Fibroblast of the conjunctiva (primary cell): ENCODE measurements around the gene PRSS36.
"Not testable (repeated sequence)": the region's sequence is repeated elsewhere in the genome, so short reads cannot be mapped to it uniquely, and the experiment has no call there.

Experiments
- DNase-seq: peaks from one replicate; pipeline ENCODE4 v3.0.0-alpha.2; 2010; ENCODE audit warnings: low read depth

Gene PRSS36

DNA sequence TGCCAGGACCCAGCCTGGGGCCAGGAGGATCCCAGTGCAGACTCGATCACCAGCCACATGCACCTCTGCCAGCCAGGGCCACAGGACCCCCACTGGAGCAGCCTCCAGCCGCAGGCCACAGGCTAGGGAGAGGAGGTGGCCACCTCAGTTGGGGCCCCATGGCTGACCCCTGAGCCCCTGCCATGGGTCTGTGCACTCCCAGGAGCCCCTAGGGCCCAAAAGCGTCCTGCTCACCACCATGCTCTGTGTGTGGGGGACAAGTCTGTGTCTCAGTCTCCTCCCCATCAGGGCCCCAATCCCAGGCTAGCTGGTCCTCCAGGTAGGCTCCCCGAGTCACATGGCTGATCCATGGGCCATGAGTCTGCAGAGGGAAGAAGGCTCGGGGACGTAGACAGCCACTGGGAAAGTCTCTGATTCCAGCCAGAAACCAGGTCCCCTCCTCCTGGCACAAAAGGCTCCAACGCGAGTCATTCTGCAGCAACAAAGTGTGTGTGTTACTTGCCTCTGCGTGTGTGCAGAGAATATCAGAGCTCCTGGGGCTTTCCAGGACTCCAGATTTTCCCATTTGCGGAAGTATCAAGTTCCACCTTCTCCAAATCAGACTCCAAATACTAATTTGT is 8.3 kb downstream of the PRSS36 start:
- DNase-seq, result no peak

GRCh38 chr16:31141071-31141469 is 8.8 kb downstream of the PRSS36 start:
- not testable (repeated sequence) for DNase-seq

DNA sequence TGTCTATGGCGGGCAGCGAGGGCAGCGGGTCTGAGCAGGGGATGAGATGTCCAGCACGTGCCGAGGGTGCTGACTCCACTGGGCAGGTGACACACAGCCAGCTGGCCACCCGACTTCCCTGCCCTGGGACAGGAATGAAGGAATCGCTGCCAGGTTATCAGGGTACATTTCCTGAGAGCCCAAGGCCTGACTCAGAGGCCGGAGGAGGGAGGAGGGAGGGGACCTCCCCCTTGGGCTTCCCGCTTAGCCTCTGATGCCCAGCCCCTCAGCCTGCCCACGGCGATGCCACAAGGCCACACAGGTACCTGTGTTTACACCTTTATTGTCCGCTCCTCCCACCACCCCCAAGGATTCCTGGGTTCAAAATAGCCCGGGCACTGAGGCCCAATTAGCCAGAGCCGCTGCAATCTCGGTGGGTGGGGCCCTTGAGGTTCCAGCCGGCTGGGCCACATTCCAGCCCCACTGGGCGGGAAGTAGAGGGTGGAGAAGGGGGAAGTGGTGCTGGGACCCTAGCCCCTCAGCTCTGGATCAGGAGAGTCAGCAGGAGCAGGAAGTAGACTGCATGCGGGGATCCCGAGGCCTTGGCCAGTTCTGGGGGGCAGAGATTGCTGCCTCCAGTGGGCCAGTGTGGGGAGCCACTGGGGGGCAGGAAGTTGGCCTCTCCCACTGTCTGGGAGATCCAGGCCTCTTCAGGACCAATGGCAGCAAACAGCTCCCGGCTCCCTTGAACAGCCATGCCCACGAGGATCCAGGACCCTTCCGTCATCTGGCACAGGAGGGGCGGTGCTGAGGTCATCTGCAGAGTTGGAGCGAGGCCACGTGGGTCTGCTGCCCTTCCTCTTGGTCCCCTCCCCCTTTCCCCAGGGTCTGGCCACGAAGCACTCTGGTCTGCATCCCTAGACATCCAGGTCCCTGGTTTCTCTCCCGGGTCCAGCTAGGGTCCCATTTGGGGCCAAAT is 11.0 kb downstream of the PRSS36 start:
- peak; percentile 9 for DNase-seq

DNA sequence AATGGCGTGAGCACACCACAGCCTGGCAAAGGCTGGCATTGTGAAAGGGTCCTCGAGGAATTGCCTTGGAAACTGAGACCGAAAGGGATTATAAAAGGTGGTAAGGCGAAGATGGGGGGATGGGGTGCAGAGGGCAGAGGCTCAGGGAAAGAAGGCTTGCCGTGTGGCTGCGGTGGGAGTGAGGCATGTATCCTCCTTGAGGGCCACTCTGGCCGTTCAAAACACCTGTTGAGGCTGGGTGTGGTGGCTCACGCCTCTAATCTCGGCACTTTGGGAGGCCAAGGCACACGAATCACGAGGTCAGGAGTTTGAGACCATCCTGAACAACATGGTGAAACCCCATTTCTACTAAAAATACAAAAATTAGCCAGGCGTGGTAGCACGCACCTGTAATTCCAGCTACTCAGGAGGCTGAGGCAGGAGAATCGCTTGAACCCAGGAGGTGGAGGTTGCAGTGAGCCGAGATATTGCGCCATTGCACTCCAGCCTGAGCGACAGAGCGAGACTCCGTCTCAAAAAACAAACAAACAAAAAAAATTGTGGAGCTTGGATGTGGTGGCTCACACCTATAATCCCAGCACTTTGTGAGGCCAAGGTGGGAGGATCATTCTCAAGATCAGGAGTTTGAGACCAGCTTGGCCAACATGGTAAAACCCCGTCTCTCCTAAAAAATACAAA is 12.9 kb downstream of the PRSS36 start:
- DNase-seq, result not testable (repeated sequence)

DNA sequence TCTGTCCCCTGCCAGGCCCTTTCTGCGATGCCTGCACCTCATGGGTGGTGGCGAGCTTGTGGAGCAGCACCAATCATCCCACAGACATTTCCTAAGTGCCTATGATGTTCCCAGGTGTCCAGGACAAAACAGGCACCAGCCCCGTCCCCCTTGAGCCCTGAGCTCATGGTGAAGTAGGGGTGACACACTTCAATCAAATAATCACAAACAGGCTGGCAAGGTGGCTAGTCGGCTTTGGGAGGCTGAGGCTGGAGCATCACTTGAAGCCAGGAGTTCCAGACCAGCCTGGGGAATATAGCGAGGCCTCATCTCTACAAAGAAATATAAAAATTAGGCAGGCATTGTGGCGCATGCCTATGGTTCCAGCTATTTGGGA is 13.6 kb downstream of the PRSS36 start:
- DNase-seq, result no peak

- no peak for DNase-seq
These were observed 14.2 kb downstream of the PRSS36 start, which contains the start of gene PRSS8 for GRCh38 chr16:31135535-31136286. PRSS8 (minus strand) TSS chr16:31135727; CDS start chr16:31135498, 229 bp downstream.

GRCh38 chr16:31134625-31135534 is 15.0 kb downstream of the PRSS36 start:
- DNase-seq, result no peak

- no peak for DNase-seq
These were observed 15.7 kb downstream of the PRSS36 start for GRCh38 chr16:31134091-31134571.

DNA sequence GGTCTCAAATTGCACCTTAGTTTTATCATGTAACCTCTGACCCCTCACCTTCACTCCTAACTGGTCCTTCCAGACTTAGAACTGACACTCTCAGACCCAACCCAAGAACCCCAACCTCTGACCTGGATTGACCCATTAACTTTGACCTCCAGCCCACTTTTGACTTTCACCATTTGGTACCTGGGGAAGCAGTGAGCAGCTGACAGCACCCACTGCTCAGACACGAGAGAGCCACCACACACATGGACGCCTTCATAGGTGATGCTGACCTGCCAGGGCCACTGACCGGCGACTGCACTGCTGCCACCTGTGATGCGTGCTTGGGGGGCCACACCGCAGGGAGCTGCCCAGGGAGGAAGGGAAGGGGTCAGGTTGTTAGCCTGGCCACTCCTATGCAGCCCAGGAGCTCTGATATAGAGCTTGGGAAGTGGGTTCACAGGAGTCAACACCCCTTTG is 16.8 kb downstream of the PRSS36 start:
- DNase-seq, result no peak

DNA sequence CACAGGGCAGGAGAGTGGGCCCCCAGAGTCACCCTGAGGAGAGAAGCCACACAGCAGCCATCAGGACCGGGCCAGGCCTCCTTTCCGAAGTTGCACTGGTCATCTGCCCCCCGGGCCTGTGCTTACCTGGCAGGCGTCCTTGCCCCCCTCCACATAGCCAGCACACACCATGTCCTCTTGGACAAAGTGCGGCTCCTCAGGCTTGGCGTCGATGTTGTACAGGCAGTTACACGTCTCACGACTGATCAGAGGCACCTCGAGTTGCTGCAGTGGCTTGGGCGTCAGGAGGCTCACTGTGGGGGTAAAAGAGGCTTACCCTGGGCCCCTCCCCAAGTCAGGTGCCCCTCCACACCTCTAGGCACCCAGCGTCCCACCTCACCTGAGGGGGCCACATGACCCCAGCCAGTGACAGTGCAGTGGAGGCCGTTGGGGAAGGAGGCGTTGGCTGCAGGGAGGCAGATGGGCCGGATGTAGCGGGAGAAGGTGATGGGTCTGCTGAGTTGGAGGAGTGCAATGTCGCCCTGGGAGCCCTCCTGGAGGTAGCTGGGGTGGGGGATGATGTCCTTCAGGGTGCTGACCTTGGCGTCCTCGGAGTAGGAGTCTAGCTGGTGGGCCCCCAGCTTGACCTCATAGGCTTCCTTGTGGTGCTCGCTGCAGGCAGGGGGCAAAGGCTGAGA is 17.4 kb downstream of the PRSS36 start:
- DNase-seq, result no peak

GRCh38 chr16:31131841-31132271 is 18.0 kb downstream of the PRSS36 start:
- no peak for DNase-seq

DNA sequence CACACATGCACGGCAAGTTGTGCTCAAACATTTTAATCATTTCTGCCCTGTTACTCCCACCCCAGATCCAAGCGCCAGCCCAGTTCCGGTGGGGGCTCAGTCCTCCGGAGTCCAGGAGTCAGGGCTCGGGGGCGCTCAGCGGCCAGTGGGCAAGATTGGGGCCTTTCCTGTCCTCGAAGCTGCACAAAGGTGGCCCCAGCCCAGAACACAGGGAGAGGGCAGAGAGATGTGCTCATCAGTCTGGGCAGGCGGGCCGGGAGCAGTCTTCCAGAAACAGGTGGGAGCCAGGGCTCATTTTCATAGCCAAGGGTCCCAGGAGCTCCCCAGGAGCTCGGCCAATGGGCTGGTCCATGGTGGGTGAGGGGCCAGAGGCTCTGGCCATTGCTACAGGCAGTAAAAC is 18.4 kb downstream of the PRSS36 start:
- DNase-seq, result no peak

DNA sequence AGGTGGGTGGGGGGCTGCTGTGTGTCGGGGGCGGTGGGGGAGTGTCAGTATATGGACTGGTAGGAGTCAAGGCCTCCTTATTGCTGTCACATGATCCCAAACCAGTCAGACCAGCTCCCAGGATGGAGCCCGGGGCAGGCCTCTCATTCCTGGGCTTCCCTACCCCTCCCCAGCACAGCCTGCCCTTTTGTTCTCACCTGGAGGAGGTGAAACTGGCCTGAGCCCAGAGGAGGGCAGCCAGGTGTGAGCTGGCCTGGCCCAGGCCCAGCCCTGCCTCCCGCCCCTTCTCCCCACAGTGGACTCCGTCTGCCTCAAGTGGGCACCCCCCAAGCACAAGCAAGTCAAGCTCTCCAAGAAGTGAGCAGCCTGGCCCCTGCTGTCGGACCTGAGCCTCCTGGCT is 19.0 kb downstream of the PRSS36 start:
- DNase-seq, result no peak

DNA sequence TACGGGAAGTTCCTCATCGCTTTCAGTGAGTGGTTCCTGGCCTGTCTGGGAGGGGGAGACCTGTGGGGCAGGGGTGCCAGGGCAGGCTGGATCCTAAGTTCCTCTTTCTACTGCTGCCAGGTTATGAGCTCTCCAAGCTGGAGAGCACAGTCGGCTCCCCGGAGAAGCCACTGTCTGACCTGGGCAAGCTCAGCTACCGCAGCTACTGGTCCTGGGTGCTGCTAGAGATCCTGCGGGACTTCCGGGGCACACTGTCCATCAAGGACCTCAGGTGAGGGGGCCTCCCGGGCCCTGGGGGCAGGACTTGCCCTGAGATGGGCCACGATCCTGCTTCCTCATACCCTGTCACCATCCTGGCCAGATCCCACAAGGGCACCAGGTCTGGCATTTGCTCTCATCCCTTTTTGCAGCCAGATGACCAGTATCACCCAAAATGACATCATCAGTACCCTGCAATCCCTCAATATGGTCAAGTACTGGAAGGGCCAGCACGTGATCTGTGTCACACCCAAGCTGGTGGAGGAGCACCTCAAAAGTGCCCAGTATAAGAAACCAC is 19.5 kb downstream of the PRSS36 start:
- DNase-seq, result no peak

- DNase-seq, result no peak
These were observed 20.1 kb downstream of the PRSS36 start for GRCh38 chr16:31129568-31130335.

DNA sequence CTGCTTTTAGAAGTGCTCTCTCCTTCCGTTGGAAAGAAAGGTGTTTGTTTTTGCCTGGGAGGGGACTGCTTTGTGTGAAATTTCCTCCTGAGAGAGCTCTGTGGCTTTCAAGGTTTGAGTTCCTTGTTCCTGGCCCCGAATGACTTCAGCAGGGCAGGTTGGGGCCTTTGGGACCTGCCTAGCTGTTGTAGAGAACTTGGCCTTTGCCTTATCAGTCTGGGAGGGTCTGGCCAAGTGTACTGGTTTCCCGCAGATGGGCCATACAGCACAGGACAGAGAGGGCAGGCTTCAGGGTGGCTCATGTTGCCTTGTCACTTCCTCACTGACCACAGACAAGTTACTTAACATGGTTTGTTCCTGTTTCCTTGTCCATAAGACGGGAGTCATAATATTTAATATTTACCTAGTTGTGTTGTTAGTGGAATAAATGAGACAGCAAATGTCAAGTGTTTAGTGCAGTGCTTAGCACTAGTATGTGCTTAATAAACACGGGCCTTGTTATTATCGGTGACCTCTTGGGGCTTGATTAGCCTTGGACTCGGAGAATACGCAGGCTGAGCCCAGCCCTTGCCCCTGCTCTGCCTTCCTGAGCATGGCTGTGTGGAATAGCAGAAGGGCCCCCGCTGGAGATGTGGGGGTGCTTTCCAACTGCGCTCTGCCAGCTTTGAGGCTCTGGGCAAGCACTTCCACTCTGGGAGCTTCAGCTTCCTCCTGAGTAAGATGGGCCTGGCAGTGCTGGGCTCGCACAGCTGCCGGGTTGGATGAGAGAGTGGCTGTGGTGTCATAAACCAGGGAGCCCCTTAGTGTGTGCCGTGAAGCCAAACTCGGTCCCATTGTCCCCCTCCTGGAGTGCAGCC is 20.9 kb downstream of the PRSS36 start:
- DNase-seq, result no peak

- no peak for DNase-seq
These were observed 22.7 kb downstream of the PRSS36 start for GRCh38 chr16:31127182-31127581.

DNA sequence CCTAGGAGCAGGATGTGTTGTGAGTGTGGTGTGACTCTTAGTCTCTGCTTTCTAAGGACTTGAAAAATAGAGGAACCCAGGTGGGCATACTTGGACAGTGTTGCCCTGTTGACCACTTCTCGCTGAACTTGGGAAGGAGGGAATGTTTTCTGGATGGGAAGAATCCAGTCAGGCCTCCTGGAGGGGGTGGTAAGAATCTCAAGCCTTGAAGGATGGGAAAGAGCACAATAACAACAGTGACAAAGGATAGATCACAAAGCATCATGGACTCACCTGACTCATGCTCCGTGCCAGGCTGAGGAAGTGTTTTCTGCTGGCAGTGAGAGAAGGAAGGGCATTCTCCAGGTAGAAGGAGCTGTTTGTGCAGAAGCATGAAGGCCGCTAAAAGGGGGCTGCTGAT is 24.0 kb downstream of the PRSS36 start:
- DNase-seq, result no peak
